K562 (cell line): ENCODE data around the gene STX18. TPM values are rescaled to one million over a fixed set of nuclear protein-coding genes. Genes with fewer than 3 reads are reported as not detected.

Experiments
- ETV1 ChIP-seq: fragments of 450-650 bp; conservative IDR thresholded peaks from 2 replicates; pipeline ENCODE4 v1.6.1; 2016; ENCODE audit warnings: missing genetic modification characterization, control low read depth, low read depth, missing compliant biosample characterization
- FOXA3 ChIP-seq, 2 experiments: fragments of 450-650 bp in 1 of 2; sonication (generic) in 1 of 2; formaldehyde crosslinking; IDR thresholded peaks in 1 of 2; conservative IDR thresholded peaks in 1 of 2; 2 replicates each; pipeline versions ENCODE4 v1.4.0 to v1.8.0; 2020 to 2022; ENCODE audit warnings: mild to moderate bottlenecking in 2 of 2, missing genetic modification reagents in 1 of 2
- GABPA ChIP-seq: fragments of 200-800 bp; sonication (Bioruptor generic); conservative IDR thresholded peaks from 2 replicates; pipeline ENCODE4 v1.6.1; 2016; ENCODE audit warnings: low read depth, missing genetic modification characterization, missing compliant biosample characterization
- PTBP1 ChIP-seq: fragments of 200-400 bp; formaldehyde crosslinking; IDR thresholded peaks from 2 replicates; pipeline ENCODE4 v1.6.1; 2017; ENCODE audit warnings: low read depth, low read length
- PTTG1 ChIP-seq: fragments of 450-650 bp; IDR thresholded peaks from 2 replicates; pipeline ENCODE4 v1.6.1; 2016; ENCODE audit warnings: low read depth, mild to moderate bottlenecking, missing genetic modification characterization, missing compliant biosample characterization
- RAD51 ChIP-seq: fragments of 450-650 bp; IDR thresholded peaks from 2 replicates; pipeline ENCODE4 v1.7.1; 2016; ENCODE audit warnings: low read depth, mild to moderate bottlenecking, borderline replicate concordance
- RBM25 ChIP-seq: fragments of 200-400 bp; formaldehyde crosslinking; IDR thresholded peaks from 2 replicates; pipeline ENCODE4 v1.6.1; 2018; ENCODE audit warnings: low read length, low read depth, moderate library complexity; ENCODE audit not compliant: severe bottlenecking
- SIRT6 ChIP-seq: IDR thresholded peaks from one replicate; pipeline ENCODE4 v1.6.1; 2012; ENCODE audit warnings: low read depth, mild to moderate bottlenecking, control low read depth, inconsistent platforms, low read length, moderate library complexity
- SMAD3 ChIP-seq: fragments of 450-650 bp; formaldehyde crosslinking; conservative IDR thresholded peaks from 2 replicates; pipeline ENCODE4 v1.4.0; 2020; ENCODE audit warnings: mild to moderate bottlenecking
- ZNF57 ChIP-seq: fragments of 450-650 bp; formaldehyde crosslinking; IDR thresholded peaks from 2 replicates; pipeline ENCODE4 v1.4.0; 2020; ENCODE audit warnings: mild to moderate bottlenecking, moderate library complexity
- polyA plus RNA-seq, 8 experiments: library from polyadenylated mRNA; depleted of rRNA in 4 of 8; stranded (reverse) in 5 of 8; unstranded in 3 of 8; fragments of >200 nt; fragmentation: Nextera tagmentation in 2 of 8; fragmentation: Illumina TruSeq in 1 of 8; extraction: Ambion mirVana in 2 of 8; extraction: Trizol in 1 of 8; gene quantifications; 2 replicates each; pipeline versions ENCODE4 v1.2.1 to v1.2.3, GENCODE V29; 2011 to 2014; ENCODE audit warnings: inconsistent platforms in 1 of 8, missing spikeins in 1 of 8
- total RNA-seq, 7 experiments: library from RNA; depleted of rRNA in 6 of 7; stranded (reverse); fragments of >200 nt in 6 of 7; fragmentation: Illumina TruSeq in 2 of 7; extraction: Trizol in 2 of 7; gene quantifications; 2 replicates each; pipeline versions ENCODE4 v1.2.1 to v1.2.3, GENCODE V29; 2011 to 2021; ENCODE audit warnings: low replicate concordance in 1 of 7
- TF ChIP-seq, protein P1 (sequence below): fragments of 250-450 bp; sonication (Bioruptor Pico); IDR thresholded peaks from 2 replicates; pipeline ENCODE4 v1.4.0; 2020
- TF ChIP-seq, protein P2 (sequence below): fragments of 450-650 bp; IDR thresholded peaks from 2 replicates; pipeline ENCODE4 v1.6.1; 2016; ENCODE audit warnings: borderline replicate concordance
- TF ChIP-seq, protein P3 (sequence below): sonication (generic); formaldehyde crosslinking; IDR thresholded peaks from 2 replicates; pipeline ENCODE4 v1.8.1; 2022; ENCODE audit warnings: missing genetic modification reagents
- TF ChIP-seq, protein P4 (sequence below): fragments of 250-450 bp; sonication (Bioruptor Pico); IDR thresholded peaks from 2 replicates; pipeline ENCODE4 v1.8.0; 2022; ENCODE audit warnings: inconsistent platforms, mild to moderate bottlenecking, moderate library complexity, borderline replicate concordance

The STX18 gene
- total and polyA plus RNA-seq, 9 of the 15 experiments (the other 6 are each of a cell fraction or from before 2014, with no cell fraction given), result 6.2 to 41.7 (median 22.7) TPM

GRCh38 chr4:4532371-4533154 is 9.3 kb downstream of the STX18 start (continued):
- TF ChIP-seq, protein P1, sequence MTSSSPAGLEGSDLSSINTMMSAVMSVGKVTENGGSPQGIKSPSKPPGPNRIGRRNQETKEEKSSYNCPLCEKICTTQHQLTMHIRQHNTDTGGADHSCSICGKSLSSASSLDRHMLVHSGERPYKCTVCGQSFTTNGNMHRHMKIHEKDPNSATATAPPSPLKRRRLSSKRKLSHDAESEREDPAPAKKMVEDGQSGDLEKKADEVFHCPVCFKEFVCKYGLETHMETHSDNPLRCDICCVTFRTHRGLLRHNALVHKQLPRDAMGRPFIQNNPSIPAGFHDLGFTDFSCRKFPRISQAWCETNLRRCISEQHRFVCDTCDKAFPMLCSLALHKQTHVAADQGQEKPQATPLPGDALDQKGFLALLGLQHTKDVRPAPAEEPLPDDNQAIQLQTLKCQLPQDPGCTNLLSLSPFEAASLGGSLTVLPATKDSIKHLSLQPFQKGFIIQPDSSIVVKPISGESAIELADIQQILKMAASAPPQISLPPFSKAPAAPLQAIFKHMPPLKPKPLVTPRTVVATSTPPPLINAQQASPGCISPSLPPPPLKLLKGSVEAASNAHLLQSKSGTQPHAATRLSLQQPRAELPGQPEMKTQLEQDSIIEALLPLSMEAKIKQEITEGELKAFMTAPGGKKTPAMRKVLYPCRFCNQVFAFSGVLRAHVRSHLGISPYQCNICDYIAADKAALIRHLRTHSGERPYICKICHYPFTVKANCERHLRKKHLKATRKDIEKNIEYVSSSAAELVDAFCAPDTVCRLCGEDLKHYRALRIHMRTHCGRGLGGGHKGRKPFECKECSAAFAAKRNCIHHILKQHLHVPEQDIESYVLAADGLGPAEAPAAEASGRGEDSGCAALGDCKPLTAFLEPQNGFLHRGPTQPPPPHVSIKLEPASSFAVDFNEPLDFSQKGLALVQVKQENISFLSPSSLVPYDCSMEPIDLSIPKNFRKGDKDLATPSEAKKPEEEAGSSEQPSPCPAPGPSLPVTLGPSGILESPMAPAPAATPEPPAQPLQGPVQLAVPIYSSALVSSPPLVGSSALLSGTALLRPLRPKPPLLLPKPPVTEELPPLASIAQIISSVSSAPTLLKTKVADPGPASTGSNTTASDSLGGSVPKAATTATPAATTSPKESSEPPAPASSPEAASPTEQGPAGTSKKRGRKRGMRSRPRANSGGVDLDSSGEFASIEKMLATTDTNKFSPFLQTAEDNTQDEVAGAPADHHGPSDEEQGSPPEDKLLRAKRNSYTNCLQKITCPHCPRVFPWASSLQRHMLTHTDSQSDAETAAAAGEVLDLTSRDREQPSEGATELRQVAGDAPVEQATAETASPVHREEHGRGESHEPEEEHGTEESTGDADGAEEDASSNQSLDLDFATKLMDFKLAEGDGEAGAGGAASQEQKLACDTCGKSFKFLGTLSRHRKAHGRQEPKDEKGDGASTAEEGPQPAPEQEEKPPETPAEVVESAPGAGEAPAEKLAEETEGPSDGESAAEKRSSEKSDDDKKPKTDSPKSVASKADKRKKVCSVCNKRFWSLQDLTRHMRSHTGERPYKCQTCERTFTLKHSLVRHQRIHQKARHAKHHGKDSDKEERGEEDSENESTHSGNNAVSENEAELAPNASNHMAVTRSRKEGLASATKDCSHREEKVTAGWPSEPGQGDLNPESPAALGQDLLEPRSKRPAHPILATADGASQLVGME (CRISPR knock-in tag), result no peak
- TF ChIP-seq ETV1 (tag), result no peak
- no peak for TF ChIP-seq PTTG1 (tag)
- no peak for TF ChIP-seq RBM25
- TF ChIP-seq GABPA (tag), result no peak
- TF ChIP-seq, protein P2, sequence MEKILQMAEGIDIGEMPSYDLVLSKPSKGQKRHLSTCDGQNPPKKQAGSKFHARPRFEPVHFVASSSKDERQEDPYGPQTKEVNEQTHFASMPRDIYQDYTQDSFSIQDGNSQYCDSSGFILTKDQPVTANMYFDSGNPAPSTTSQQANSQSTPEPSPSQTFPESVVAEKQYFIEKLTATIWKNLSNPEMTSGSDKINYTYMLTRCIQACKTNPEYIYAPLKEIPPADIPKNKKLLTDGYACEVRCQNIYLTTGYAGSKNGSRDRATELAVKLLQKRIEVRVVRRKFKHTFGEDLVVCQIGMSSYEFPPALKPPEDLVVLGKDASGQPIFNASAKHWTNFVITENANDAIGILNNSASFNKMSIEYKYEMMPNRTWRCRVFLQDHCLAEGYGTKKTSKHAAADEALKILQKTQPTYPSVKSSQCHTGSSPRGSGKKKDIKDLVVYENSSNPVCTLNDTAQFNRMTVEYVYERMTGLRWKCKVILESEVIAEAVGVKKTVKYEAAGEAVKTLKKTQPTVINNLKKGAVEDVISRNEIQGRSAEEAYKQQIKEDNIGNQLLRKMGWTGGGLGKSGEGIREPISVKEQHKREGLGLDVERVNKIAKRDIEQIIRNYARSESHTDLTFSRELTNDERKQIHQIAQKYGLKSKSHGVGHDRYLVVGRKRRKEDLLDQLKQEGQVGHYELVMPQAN, result no peak
- TF ChIP-seq FOXA3 (CRISPR knock-in tag; conservative IDR thresholded peaks at IDR 0.05 in 1 of 2, IDR thresholded peaks at IDR 0.05 in 1 of 2), result no peak
- no peak for TF ChIP-seq SMAD3 (CRISPR knock-in tag)
- TF ChIP-seq RAD51, result no peak
- TF ChIP-seq, protein P3, sequence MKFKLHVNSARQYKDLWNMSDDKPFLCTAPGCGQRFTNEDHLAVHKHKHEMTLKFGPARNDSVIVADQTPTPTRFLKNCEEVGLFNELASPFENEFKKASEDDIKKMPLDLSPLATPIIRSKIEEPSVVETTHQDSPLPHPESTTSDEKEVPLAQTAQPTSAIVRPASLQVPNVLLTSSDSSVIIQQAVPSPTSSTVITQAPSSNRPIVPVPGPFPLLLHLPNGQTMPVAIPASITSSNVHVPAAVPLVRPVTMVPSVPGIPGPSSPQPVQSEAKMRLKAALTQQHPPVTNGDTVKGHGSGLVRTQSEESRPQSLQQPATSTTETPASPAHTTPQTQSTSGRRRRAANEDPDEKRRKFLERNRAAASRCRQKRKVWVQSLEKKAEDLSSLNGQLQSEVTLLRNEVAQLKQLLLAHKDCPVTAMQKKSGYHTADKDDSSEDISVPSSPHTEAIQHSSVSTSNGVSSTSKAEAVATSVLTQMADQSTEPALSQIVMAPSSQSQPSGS (CRISPR knock-in tag), result no peak
- TF ChIP-seq, protein P4, sequence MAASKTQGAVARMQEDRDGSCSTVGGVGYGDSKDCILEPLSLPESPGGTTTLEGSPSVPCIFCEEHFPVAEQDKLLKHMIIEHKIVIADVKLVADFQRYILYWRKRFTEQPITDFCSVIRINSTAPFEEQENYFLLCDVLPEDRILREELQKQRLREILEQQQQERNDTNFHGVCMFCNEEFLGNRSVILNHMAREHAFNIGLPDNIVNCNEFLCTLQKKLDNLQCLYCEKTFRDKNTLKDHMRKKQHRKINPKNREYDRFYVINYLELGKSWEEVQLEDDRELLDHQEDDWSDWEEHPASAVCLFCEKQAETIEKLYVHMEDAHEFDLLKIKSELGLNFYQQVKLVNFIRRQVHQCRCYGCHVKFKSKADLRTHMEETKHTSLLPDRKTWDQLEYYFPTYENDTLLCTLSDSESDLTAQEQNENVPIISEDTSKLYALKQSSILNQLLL (CRISPR knock-in tag), result no peak
- TF ChIP-seq SIRT6, result no peak
- no peak for TF ChIP-seq PTBP1
- no peak for TF ChIP-seq ZNF57 (CRISPR knock-in tag)
